GM21576 (cell line): Measurements from ENCODE around the gene SYVN1.

Source experiments
- ATAC-seq: cut with Tn5 transposase; IDR thresholded peaks from one replicate; pipeline ENCODE4 v1.9.1; 2021; ENCODE audit warnings: mild to moderate bottlenecking, moderate library complexity; ENCODE audit not compliant: unreplicated experiment

The SYVN1 gene

DNA sequence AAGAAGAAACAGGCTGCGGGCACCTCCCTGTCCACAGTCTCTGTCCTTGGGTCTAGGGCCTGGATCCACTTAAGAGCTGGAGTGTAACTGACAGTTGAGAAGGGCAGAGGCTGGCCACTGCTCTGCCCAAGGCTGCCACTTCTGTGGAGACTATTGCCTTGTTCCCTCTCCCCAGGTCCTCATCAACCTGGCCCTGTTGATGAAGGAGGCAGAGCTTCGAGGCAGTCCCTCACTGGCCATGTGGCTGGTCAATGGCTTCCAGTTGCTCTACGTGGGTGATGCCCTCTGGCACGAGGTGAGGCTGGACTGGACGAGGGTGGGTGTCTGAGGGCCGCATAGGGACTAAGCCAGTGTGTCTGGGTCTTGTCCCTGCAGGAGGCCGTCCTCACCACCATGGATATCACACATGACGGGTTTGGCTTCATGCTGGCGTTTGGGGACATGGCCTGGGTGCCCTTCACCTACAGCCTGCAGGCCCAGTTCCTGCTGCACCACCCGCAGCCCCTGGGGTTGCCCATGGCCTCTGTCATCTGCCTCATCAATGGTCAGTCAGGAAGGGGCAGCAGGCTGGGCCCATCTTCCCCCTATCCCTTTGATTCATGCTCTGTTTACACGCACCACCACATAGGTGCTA lies 19.7 kb downstream of the SYVN1 start:
- no peak for ATAC-seq

DNA sequence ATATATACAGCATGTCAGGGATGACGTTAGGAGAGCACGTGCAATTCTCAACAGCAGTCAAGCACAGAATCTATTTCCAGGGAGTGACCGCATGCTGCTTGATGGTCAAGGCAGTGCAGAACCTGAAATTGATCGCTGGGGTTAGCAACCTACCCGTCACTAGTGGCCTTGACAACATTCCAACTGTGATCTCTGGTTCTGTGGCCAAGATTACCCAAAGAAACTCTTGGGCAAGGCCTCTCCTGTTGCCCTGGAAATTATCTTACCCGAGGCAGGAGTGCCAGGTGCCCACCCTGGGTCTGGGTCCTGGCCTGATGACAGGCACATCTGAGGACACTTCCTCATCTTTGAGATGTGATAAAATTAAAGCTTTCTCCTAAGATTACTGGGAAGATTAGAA lies 20.5 kb downstream of the SYVN1 start:
- ATAC-seq = no peak

DNA sequence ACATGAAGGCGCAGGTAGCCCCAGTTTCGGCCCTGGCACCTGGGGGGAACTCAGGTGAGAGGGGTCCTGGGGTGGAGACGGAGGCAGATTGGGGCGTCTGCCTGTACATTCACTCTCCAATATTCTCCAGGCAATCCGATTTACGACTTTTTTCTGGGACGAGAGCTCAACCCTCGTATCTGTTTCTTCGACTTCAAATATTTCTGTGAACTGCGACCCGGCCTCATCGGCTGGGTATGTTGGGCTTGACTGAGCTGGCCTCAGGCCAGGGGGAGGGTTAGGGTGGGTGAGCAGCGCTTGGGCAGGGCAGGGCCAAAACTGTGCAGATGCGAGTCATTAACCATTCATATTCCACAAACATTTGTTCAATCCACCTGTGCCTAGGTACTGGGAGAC lies 21.0 kb downstream of the SYVN1 start:
- ATAC-seq = no peak

DNA sequence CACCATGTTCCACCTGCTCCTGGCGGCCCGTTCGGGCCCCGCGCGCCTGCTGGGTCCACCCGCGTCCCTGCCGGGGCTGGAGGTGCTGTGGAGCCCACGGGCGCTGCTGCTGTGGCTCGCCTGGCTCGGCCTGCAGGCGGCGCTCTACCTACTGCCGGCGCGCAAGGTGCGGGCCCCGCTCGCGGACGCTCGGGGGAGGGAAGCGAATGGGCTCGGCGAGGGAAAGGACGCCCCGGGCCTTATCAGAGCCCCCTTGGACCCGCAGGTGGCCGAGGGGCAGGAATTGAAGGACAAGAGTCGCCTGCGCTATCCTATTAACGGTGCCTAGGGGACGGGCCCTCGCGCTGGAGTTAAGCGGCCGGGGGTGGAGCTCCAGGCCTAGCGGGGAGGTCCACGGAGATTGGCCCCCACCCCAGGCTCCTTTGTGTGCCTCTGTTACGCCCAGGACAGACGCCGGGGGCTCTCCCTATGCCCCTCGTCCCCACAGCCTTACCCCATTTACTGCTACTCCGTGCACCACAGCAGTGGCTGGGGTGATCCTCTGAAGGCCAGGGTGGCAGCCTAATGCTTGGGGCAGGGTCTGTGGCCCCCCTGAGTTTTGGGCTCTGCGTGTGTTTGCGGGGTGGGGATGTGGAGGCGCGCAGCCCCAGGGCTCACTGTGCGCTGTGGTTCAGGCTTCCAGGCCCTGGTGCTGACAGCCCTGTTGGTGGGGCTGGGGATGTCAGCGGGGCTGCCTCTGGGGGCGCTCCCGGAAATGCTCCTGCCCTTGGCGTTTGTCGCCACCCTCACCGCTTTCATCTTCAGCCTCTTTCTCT lies 21.6 kb downstream of the SYVN1 start:
- ATAC-seq = no peak

DNA sequence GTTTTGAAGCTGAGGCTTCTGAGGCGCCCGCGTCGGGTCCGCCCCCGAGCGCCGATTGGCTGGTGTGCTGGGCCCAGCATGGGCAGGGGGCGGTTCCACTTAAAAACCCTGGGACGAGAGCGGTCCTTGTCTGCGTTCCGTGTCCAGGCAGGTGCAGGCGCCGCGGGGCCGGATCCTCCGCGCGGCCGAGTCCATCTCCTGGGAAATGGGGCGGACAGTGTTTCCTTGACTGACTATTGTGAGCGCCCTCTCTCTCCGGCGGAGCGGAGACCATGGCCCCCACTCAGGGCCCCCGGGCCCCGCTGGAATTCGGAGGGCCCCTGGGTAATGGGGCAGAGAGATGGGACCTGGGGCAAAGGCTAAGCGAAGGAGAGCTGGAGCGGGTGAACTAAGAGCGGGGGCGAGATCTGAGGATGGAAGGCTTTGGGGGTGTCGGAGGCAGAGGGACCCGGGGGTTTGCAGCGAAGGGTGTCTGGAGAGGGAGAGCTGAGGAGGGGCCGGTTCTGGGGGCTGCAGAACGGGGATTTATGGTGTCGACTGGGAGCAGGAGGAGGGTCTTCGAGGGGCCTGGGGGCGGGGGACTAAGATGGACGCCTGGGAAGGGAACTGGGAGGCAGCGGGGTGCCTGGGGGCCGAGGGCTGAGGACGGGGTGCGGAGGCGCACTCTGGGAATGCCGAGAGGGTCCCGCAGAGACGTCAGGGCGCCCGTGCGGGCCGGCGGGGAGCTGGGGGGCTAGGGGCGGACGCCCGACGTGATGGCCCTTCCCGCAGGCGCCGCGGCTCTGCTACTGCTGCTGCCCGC lies 22.4 kb downstream of the SYVN1 start, which contains the start of gene TM7SF2:
TSS of gene TM7SF2 (plus strand) at position 129 of the 802 bp plus-strand sequence. CDS start at position 273, 144 bp downstream.
- peak; percentile 61 for ATAC-seq

GRCh38 chr11:65111159-65111743 lies 23.1 kb downstream of the SYVN1 start:
- ATAC-seq = no peak

DNA sequence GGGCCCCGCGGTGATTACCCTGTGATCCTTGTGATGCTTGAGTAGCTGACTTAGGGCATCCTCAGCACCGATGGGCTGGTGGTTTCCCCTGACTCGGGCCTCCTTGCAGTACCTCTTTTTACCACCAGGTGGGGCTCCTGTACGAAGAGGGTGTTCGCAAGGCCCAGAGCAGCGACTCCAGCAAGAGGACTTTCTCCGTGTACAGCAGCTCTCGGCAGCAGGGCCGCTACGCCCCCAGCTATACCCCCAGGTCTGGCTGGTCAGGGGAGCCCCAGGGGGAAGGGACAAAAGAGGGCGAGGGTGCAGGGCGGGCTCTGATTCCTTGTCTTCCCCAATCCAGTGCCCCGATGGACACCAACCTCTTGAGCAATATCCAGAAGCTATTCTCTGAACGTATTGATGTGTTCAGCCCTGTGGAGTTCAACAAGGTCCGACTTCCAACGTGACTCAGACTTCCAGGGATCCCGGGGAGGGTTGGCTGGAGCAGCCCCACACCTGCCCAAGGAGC lies 23.9 kb downstream of the SYVN1 start:
- no peak for ATAC-seq

DNA sequence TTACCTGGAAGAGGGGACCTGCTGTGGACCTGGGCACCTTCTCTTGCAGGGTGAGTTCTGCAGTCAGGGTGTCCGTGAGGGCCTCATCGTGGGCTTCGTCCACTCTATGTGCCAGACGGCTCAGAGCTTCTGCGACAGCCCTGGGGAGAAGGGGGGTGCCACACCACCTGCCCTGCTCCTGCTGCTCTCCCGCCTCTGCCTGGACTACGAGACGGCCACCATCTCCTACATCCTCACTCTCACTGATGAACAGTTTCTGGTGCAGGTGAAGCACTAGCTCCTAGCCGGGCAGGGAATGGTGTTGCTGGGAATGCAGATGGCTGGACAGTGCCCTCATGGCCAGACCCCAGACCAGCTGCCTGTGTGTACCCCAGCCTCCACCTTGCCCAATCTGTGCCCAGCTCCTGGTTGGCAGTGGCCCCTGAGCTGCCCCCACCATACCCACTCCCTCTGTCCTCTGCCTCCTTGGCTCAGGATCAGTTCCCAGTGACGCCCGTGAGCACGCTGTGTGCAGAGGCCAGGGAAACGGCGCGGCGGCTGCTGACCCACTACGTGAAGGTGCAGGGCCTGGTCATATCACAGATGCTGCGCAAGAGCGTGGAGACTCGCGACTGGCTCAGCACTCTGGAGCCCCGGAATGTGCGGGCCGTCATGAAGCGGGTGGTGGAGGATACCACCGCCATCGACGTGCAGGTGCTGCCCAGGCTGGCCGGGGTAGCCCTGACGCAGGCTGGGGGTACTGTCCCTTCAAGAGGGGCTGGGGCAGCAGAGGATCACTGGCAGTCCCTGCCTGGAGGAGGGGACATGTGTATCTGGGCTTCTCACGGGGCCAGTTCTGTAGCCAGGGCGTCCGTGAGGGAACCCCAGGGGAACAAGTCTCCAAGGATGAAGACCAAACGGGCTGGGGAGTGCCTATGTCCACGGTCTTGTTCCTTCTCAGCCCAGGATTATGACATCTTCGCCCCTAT lies 24.8 kb downstream of the SYVN1 start:
- no peak for ATAC-seq

DNA sequence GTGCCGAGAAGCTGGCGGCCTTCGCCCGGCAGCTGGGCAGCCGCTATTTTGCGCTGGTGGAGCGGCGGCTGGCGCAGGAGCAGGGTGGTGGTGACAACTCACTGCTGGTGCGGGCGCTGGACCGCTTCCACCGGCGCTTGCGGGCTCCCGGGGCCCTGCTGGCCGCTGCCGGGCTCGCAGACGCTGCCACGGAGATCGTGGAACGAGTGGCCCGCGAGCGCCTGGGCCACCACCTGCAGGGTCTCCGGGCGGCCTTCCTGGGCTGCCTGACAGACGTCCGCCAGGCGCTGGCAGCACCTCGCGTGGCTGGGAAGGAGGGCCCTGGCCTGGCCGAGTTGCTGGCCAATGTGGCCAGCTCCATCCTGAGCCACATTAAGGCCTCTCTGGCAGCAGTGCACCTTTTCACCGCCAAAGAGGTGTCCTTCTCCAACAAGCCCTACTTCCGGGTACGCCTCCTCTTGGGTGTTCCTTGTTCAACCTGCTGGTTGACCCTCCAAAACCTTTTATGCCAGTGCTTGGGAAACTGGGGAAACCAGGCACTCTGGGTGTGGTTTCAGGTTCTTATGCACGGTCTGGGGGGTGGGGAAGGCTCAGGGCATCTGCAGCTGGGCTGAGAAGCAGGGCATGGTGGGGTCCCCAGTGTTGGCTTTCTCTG lies 25.7 kb downstream of the SYVN1 start:
- no peak for ATAC-seq

DNA sequence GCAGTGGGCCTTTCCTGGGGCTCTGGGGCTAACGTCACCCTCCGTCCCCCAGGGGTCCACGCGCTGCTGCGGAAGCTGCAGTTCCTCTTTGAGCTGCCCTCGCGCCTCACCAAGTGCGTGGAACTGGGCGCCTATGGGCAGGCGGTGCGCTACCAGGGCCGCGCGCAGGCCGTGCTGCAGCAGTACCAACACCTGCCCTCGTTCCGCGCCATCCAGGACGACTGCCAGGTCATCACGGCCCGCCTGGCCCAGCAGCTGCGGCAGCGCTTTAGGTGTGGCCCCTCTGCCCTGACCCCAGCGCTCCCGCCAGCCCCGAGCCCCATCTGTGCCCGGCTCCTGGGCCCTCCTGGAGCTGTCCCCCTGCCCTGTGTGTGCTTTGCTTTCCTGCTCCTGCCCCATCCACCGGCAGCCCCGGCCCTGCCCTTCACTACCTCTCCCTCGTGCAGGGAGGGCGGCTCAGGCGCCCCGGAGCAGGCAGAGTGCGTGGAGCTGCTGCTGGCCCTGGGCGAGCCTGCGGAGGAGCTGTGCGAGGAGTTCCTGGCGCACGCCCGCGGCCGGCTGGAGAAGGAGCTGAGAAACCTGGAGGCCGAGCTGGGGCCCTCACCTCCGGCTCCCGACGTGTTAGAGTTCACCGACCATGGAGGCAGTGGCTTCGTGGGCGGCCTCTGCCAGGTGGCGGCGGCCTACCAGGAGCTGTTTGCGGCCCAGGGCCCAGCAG lies 26.4 kb downstream of the SYVN1 start:
- no peak for ATAC-seq

DNA sequence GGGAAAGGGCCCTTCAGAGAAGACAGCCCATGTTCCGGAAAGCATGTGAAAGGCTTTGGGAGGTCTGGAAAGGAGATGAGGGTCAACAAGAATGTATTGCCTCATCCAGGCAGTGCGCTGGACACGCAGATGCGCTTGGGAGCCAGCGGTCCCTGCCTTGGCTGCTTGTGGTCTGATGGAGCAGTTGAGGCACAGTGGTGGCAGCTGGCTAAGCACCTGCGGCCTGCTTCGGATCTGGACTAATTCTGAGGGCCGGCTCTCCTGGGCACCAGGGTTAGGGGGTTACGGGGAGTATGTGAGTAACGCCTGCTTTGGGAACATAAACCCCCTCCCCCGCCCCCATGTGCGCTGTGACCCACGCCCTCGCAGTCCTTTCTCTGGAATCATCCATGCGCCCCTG lies 27.2 kb downstream of the SYVN1 start:
- ATAC-seq = no peak

DNA sequence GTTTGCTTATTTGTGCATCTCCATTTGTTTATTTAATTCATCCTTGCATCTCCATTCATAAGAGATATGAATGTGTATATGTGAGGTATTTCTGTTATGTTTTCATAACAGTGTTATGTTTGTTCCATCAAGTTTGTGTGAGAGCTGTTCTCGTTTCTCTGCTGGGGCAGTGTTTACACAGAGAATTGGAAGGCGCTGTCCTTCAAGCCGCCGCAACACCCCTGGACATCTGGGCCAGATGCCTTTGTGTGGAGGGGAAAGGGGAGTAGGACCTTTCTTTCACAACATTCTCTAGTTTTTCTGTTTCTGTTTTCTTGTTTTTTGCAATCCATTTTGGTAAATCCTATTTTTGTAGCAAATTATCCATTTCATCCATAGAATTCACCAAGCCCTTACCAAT lies 29.7 kb downstream of the SYVN1 start:
- ATAC-seq = no peak

GRCh38 chr11:65103476-65103875 lies 30.8 kb downstream of the SYVN1 start:
- no peak for ATAC-seq

GRCh38 chr11:65102142-65103095 lies 31.9 kb downstream of the SYVN1 start:
- no peak for ATAC-seq

DNA sequence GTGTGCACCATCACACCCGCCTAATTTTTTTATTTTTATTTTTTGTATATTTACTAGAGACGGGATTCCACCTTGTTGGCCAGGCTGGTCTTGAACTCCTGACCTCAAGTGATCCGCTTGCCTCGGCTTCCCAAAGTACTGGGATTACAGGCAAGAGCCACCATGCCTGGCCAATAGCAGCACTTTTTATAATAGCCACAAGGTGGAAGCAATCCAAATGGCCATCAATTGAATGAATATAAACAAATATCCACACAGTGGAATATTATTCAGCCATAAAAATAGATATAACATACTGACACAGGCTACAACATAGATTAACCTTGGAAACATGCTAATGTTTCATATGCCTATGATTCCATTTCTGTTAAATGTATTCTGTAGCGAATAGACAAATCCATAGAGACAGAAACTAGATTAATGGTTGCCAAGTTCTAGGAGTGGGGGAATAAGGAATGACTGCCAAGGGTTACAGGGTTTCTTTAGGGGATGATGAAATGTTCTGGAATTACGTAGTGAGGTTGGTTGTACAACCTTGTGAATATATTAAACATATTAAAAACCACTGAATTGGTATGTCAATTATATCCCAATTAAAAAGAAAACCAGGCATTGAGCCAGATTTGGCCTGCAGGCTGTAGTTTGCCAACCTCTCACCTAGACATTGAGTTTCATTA lies 33.5 kb downstream of the SYVN1 start:
- no peak for ATAC-seq

DNA sequence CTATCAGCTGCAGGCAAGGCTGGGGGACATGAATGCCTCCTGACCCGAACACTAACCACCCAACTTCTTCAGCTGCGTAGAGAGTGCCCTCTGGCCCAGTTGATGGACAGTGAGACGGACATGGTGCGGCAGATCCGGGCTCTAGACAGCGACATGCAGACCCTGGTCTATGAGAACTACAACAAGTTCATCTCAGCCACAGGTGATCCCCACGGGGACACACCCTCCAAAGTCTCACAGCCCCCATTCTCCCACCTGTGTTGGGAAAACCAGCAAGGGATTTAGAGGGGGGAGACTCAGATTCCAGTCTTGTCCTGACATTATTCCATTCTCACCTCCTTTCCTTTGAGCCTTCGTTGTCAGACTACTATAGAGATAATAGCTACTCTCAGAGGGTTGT lies 37.4 kb downstream of the SYVN1 start:
- ATAC-seq = no peak
